ENCODE measurements around the gene IQCK.
A peak's percentile ranks its signal among the peaks of the same experiment; 100 is the strongest.

The IQCK gene

DNA sequence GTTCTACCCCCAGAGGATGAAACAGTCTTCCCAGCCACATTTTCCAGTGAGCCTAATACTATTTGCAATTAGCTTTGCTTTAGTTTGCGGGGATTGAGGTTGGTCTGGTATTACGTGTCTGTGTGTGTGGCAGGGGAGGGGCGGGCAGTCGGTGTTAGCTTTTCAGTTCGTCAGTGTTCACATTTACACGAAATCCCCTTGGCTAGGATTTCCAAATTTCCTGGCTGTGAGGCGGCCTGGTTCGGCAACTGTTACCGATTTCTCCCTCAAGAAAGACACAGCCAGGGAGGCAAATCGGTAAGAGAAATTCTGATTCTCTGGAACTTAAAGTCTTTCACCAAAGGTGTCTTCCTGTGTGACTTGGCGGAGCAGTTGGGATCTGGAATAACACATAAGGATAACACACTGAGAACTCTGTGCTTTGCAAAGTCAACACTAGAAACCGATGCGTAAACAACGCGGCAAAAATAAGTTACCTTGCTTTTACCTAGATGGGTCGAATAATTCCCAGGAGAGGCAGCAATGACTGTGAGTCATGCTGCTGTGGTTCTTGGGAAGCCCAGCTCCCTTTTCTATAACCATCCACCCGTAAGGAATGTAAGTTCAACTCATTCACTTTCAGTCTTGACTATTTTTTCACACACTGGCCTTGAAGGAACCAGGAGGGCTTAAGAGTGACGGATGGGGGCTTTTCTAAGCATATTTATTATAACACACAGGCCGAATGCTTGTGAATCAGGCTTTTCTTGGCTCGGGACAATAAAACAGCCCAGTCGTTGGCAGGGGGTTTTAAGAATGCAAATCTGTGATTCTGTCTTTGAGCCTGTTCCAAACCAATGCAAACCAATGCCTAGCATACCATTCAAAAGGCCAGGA is 142.3 kb downstream of the IQCK start:
- H3K4me3 ChIP-seq (replicated peaks; ENCODE audit: low read depth, low read length): no peak overlapping the region
- peak; percentile 42 for DNase-seq (ENCODE audit: low read depth)
- TF ChIP-seq CTCF (IDR thresholded peaks at IDR 0.05; ENCODE audit: low read length, missing control alignments): no peak

- TF ChIP-seq CTCF (IDR thresholded peaks at IDR 0.05; ENCODE audit: low read length, missing control alignments): no peak
- DNase-seq (ENCODE audit: low read depth): no peak
Measured at GRCh38 chr16:19861133-19861532, 143.1 kb downstream of the IQCK start.

GRCh38 chr16:19861811-19862327 is 143.8 kb downstream of the IQCK start:
- DNase-seq (ENCODE audit: low read depth): no peak
- no peak for TF ChIP-seq CTCF (IDR thresholded peaks at IDR 0.05; ENCODE audit: low read length, missing control alignments)
- H3K4me3 ChIP-seq (replicated peaks; ENCODE audit: low read depth, low read length): no peak overlapping the region

More at GRCh38 chr16:19861133-19861532, 143.1 kb downstream of the IQCK start:
- no peak overlapping the region for H3K4me3 ChIP-seq (replicated peaks; ENCODE audit: low read depth, low read length)

DNA sequence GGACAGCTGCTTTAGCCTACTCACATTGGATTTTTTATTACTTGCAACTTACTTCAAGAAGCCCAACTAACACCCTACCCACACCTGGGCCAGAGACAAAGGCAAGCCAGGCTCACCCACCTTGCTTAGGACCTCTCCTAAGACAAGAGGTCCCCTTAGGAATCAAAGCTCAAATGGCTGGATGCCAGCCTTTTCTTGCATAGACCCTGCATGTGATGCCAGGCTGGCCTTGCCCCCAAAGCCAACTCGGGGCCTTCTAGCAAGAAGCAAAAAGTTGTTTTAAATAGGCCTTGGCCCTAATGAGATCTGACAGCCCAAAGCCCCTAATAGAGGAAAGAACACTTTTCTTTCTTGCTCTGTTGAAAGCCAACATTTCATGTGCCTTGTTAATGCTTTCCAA is 145.9 kb downstream of the IQCK start:
- no peak for DNase-seq (ENCODE audit: low read depth)
- no peak overlapping the region for H3K4me3 ChIP-seq (replicated peaks; ENCODE audit: low read depth, low read length)
- TF ChIP-seq CTCF (IDR thresholded peaks at IDR 0.05; ENCODE audit: low read length, missing control alignments): no peak

DNA sequence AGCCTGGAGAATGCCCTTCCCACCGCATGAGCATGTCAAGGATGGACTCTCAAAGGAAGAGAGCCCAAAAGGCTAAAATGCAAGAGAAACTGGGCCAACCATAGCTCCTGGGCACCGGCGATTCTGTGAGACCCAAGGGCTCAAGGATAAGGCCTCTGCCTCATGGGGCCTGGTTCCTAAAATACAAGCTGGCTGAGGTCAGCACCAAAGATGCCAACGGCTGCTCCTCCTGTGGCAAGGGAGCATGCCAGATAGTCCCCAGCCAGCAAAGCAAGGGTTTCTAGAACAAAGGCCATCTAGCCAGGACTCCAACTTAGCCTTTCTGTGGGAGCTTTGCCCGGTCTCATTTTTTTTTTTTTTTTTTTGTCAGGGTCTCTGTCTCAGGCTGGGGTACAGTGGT is 146.5 kb downstream of the IQCK start:
- DNase-seq (ENCODE audit: low read depth): no peak
- TF ChIP-seq CTCF (IDR thresholded peaks at IDR 0.05; ENCODE audit: low read length, missing control alignments): no peak
- no peak overlapping the region for H3K4me3 ChIP-seq (replicated peaks; ENCODE audit: low read depth, low read length)

DNA sequence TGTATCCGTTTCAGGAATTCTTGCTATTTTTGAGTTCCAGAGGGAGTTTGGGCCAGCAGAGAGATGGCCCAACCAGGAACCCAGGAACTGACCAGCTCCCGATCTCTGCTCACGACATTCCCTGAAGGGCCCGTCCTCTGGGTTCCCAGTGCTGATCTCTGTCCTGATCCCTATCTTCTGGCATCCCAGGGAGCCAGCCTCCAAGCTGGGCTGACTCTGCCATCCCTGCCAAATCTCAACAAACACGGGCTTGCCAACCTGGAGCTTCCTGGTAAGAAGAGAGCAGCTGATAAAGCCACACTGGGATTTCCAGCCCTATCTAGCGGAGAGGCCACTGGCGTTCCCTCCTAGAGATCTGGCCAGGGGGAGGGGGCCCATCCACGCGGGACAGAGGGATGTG is 150.3 kb downstream of the IQCK start:
- no peak overlapping the region for H3K4me3 ChIP-seq (replicated peaks; ENCODE audit: low read depth, low read length)
- no peak for DNase-seq (ENCODE audit: low read depth)
- TF ChIP-seq CTCF (IDR thresholded peaks at IDR 0.05; ENCODE audit: low read length, missing control alignments): no peak

Measured in fibroblast of pulmonary artery (primary cell).